NCI-H82 treated with DMSO at 0.1 percent for 48 hours (cell line): ENCODE results near the gene SH2B3.

Experiments used
- DNase-seq: peaks from one replicate; lab custom pipeline; 2025; ENCODE audit not compliant: unreplicated experiment; lab: John Stamatoyannopoulos, UW

SH2B3 gene

GRCh38 chr12:111443586-111443985 lies 37.9 kb downstream of the SH2B3 start:
- no peak for DNase-seq

GRCh38 chr12:111444314-111444924 lies 38.7 kb downstream of the SH2B3 start:
- DNase-seq: no peak

- DNase-seq: no peak
These were observed 39.4 kb downstream of the SH2B3 start for GRCh38 chr12:111444925-111445725.

- DNase-seq: no peak
These were observed 40.2 kb downstream of the SH2B3 start for GRCh38 chr12:111445726-111446581.

- no peak for DNase-seq
These were observed 41.2 kb downstream of the SH2B3 start for GRCh38 chr12:111446631-111447570.

GRCh38 chr12:111447571-111448265 lies 42.0 kb downstream of the SH2B3 start:
- DNase-seq: no peak

- no peak for DNase-seq
These were observed 42.6 kb downstream of the SH2B3 start for GRCh38 chr12:111448266-111448830.

GRCh38 chr12:111448846-111449790 lies 43.4 kb downstream of the SH2B3 start:
- DNase-seq: no peak

- no peak for DNase-seq
These were observed 45.0 kb downstream of the SH2B3 start for GRCh38 chr12:111450676-111451075.

- DNase-seq: no peak
These were observed 45.5 kb downstream of the SH2B3 start for GRCh38 chr12:111451232-111451631.

GRCh38 chr12:111451649-111452129 lies 46.0 kb downstream of the SH2B3 start:
- peak; percentile 35 for DNase-seq

- no peak for DNase-seq
These were observed 47.6 kb downstream of the SH2B3 start for GRCh38 chr12:111453071-111453989.

GRCh38 chr12:111454311-111454710 lies 48.6 kb downstream of the SH2B3 start:
- no peak for DNase-seq

GRCh38 chr12:111454716-111455447 lies 49.2 kb downstream of the SH2B3 start:
- DNase-seq: no peak

- no peak for DNase-seq
These were observed 50.0 kb downstream of the SH2B3 start for GRCh38 chr12:111455448-111456320.

GRCh38 chr12:111457071-111457470 lies 51.3 kb downstream of the SH2B3 start:
- no peak for DNase-seq
